Testis (tissue), 2 donors: ENCODE measurements around the gene IRAG1.

Experiments used
- POLR2A ChIP-seq: fragments of 450-650 bp; IDR thresholded peaks from one replicate; pipeline ENCODE4 v1.6.1; 2017; ENCODE audit warnings: antibody characterized with exemption, mild to moderate bottlenecking, moderate library complexity
- TF ChIP-seq, protein P1 (sequence below), 3 experiments: fragments of 450-650 bp in 2 of 3; fragments of 200-600 bp in 1 of 3; sonication (generic) in 1 of 3; IDR thresholded peaks; one replicate each; pipeline ENCODE4 v1.5.1; 2016 to 2019; ENCODE audit warnings: antibody characterized with exemption in 3 of 3, mild to moderate bottlenecking in 2 of 3, moderate library complexity in 1 of 3

DNA sequence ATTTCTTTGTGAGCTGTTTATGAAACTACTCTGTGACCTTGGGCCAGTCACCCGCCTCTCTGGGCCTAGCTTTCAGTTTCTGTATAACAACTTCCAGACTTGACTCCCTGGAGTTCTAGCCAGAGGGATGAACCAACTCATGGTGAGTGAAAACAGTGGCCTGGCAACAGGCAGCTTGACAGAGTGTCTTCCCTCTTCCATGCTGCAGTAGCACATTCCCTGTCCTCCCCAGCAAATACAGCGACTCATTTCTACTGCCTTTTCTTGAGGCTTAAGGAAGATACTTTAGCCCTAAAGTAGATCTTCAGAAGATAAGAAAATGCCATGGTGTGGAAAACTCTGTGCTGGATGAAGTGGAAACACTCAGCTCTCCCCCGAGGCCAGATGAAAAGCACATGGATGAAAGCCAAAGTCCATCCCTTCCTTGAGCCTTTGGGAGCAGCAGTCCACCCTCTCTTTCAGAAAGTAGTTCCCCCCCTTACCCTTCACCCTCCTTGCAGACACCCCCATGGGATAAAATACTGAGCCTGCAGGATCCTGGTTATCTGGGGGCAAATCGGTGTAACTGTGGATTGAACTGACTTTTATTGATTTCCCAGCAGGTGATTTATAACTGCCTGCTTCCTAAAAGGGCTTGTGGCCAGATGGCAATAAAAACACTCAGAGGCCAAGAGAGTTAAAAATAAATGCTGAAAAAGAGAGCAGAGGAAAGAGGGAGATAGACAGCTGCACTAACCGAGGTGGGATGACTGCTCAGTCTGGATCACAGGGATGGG is 24.1 kb downstream of the IRAG1 start:
- TF ChIP-seq, protein P1, sequence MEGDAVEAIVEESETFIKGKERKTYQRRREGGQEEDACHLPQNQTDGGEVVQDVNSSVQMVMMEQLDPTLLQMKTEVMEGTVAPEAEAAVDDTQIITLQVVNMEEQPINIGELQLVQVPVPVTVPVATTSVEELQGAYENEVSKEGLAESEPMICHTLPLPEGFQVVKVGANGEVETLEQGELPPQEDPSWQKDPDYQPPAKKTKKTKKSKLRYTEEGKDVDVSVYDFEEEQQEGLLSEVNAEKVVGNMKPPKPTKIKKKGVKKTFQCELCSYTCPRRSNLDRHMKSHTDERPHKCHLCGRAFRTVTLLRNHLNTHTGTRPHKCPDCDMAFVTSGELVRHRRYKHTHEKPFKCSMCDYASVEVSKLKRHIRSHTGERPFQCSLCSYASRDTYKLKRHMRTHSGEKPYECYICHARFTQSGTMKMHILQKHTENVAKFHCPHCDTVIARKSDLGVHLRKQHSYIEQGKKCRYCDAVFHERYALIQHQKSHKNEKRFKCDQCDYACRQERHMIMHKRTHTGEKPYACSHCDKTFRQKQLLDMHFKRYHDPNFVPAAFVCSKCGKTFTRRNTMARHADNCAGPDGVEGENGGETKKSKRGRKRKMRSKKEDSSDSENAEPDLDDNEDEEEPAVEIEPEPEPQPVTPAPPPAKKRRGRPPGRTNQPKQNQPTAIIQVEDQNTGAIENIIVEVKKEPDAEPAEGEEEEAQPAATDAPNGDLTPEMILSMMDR (IDR thresholded peaks at IDR 0.05), result no peak
- TF ChIP-seq POLR2A, result no peak
